ENCODE data around the gene MTLN. TPM values are rescaled to one million over a fixed set of nuclear protein-coding genes. Genes with fewer than 3 reads are reported as not detected.

Gene MTLN
- polyA plus RNA-seq, 1 of the 3 experiments (the other 2 are of a cell fraction) = 45.6 TPM

DNA sequence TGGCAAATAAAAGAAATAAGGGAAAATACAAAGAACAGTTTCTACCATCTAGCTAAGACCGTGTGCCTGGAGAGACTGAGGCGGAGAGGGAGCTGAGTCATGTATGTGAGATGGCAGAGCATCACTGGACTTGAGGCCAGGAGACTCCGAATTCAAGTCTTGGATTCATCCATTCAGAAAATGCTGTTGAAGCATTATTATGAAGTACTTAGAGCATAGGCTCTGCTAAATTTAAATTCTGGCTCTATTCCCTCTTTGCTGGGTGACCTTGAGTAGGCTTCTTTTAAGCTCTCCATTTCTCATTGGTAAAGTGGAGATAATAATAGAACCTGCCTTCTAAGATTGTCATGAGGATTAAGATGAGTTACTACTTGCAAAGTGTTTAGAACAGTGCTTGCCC, 42.2 kb downstream of the MTLN start:
- DNase-seq = no peak
- Histone ChIP-seq H3K4me3 (ENCODE audit: low read depth in 2 of 2, low read length in 1 of 2) (no peak overlapping the region), H3K4me2 (no peak overlapping the region), H3K9me3 (no peaks in the 10 kb centered on the region), H3K9ac (no peak overlapping the region), H3K36me3 (replicated peaks in 1 of 2; ENCODE audit: control insufficient read depth in 1 of 2, insufficient read depth in 2 of 2, low read length in 1 of 2) (peaks cover 0 to 13% of the 10 kb centered on the region in 2 experiments), H3K27me3 (ENCODE audit: insufficient read depth) (no peaks in the 10 kb centered on the region), H2AFZ (ENCODE audit: low read depth) (no peak overlapping the region), H3K79me2 (ENCODE audit: insufficient read depth) (no peaks in the 10 kb centered on the region), H3K4me1 (ENCODE audit: control insufficient read depth in 1 of 2, insufficient read depth in 2 of 2, low read depth in 1 of 2, low read length in 1 of 2) (peaks cover 0 to 5% of the 10 kb centered on the region in 2 experiments; a peak in 2 of 4 replicates), H3F3A (replicated peaks; ENCODE audit: insufficient read depth) (peaks cover 9% of the 10 kb centered on the region), H4K20me1 (ENCODE audit: insufficient read depth) (no peaks in the 10 kb centered on the region), H3K27ac (ENCODE audit: low read depth in 2 of 2, low read length in 1 of 2) (no peak overlapping the region), H3K9me2 (no peaks in the 10 kb centered on the region)
- no peak for TF ChIP-seq FOXJ3 (CRISPR knock-in tag; IDR thresholded peaks at IDR 0.05)
- TF ChIP-seq SIN3A (IDR thresholded peaks at IDR 0.05; ENCODE audit: borderline replicate concordance, low read depth, low read length) = no peak
- TF ChIP-seq, protein P1, sequence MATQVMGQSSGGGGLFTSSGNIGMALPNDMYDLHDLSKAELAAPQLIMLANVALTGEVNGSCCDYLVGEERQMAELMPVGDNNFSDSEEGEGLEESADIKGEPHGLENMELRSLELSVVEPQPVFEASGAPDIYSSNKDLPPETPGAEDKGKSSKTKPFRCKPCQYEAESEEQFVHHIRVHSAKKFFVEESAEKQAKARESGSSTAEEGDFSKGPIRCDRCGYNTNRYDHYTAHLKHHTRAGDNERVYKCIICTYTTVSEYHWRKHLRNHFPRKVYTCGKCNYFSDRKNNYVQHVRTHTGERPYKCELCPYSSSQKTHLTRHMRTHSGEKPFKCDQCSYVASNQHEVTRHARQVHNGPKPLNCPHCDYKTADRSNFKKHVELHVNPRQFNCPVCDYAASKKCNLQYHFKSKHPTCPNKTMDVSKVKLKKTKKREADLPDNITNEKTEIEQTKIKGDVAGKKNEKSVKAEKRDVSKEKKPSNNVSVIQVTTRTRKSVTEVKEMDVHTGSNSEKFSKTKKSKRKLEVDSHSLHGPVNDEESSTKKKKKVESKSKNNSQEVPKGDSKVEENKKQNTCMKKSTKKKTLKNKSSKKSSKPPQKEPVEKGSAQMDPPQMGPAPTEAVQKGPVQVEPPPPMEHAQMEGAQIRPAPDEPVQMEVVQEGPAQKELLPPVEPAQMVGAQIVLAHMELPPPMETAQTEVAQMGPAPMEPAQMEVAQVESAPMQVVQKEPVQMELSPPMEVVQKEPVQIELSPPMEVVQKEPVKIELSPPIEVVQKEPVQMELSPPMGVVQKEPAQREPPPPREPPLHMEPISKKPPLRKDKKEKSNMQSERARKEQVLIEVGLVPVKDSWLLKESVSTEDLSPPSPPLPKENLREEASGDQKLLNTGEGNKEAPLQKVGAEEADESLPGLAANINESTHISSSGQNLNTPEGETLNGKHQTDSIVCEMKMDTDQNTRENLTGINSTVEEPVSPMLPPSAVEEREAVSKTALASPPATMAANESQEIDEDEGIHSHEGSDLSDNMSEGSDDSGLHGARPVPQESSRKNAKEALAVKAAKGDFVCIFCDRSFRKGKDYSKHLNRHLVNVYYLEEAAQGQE (IDR thresholded peaks at IDR 0.05; ENCODE audit: low read depth, low read length) = no peak
- no peak for TF ChIP-seq ELF1 (IDR thresholded peaks at IDR 0.05)
- TF ChIP-seq FOXM1 (IDR thresholded peaks at IDR 0.05; ENCODE audit: low read depth) = no peak
- TF ChIP-seq RFX5 (IDR thresholded peaks at IDR 0.05; ENCODE audit: low read length) = no peak
- TF ChIP-seq, protein P2, sequence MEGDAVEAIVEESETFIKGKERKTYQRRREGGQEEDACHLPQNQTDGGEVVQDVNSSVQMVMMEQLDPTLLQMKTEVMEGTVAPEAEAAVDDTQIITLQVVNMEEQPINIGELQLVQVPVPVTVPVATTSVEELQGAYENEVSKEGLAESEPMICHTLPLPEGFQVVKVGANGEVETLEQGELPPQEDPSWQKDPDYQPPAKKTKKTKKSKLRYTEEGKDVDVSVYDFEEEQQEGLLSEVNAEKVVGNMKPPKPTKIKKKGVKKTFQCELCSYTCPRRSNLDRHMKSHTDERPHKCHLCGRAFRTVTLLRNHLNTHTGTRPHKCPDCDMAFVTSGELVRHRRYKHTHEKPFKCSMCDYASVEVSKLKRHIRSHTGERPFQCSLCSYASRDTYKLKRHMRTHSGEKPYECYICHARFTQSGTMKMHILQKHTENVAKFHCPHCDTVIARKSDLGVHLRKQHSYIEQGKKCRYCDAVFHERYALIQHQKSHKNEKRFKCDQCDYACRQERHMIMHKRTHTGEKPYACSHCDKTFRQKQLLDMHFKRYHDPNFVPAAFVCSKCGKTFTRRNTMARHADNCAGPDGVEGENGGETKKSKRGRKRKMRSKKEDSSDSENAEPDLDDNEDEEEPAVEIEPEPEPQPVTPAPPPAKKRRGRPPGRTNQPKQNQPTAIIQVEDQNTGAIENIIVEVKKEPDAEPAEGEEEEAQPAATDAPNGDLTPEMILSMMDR (IDR thresholded peaks at IDR 0.05) = no peak
- no peak for TF ChIP-seq NFIC (IDR thresholded peaks at IDR 0.05; ENCODE audit: borderline replicate concordance)
- TF ChIP-seq CHD2 (IDR thresholded peaks at IDR 0.05; ENCODE audit: low read length, partially characterized antibody) = no peak
- no peak for TF ChIP-seq GABPA (IDR thresholded peaks at IDR 0.05; ENCODE audit: low read depth)
- TF ChIP-seq, protein P3, sequence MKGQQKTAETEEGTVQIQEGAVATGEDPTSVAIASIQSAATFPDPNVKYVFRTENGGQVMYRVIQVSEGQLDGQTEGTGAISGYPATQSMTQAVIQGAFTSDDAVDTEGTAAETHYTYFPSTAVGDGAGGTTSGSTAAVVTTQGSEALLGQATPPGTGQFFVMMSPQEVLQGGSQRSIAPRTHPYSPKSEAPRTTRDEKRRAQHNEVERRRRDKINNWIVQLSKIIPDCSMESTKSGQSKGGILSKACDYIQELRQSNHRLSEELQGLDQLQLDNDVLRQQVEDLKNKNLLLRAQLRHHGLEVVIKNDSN (IDR thresholded peaks at IDR 0.05; ENCODE audit: borderline replicate concordance, low read depth) = no peak
- TF ChIP-seq, protein P4, sequence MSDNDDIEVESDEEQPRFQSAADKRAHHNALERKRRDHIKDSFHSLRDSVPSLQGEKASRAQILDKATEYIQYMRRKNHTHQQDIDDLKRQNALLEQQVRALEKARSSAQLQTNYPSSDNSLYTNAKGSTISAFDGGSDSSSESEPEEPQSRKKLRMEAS (IDR thresholded peaks at IDR 0.05; ENCODE audit: low read depth) = no peak
- no peak for TF ChIP-seq TCF12 (IDR thresholded peaks at IDR 0.05)
- no peak for TF ChIP-seq JUND (IDR thresholded peaks at IDR 0.05)
- TF ChIP-seq YY1 (IDR thresholded peaks at IDR 0.05; ENCODE audit: low read depth) = no peak
- ChIA-PET CTCF (interaction anchor here (0.9 to 1.2 kb wide), 2 partner anchors 11 to 12 kb away, joined by 3 read pairs; no protein-coding TSS in a partner anchor), POLR2A (no interaction called here)
- WGBS (ENCODE audit: low lambda C conversion rate) = 89% methylated on average over 3 of the region's 3 CpGs

All from SK-N-SH (cell line).